ENCODE data around the gene CRTC1.
A peak's percentile ranks its signal among the peaks of the same experiment; 100 is the strongest.
"Not testable (repeated sequence)": the region's sequence is repeated elsewhere in the genome, so short reads cannot be mapped to it uniquely, and the experiment has no call there.

The CRTC1 gene

GRCh38 chr19:18800636-18801035, 117.2 kb downstream of the CRTC1 start:
- DNase-seq (ENCODE audit: low read depth in 2 of 2), result no peak

- DNase-seq (ENCODE audit: low read depth in 2 of 2), result no peak
Measured at GRCh38 chr19:18802354-18802753, 118.9 kb downstream of the CRTC1 start.

DNA sequence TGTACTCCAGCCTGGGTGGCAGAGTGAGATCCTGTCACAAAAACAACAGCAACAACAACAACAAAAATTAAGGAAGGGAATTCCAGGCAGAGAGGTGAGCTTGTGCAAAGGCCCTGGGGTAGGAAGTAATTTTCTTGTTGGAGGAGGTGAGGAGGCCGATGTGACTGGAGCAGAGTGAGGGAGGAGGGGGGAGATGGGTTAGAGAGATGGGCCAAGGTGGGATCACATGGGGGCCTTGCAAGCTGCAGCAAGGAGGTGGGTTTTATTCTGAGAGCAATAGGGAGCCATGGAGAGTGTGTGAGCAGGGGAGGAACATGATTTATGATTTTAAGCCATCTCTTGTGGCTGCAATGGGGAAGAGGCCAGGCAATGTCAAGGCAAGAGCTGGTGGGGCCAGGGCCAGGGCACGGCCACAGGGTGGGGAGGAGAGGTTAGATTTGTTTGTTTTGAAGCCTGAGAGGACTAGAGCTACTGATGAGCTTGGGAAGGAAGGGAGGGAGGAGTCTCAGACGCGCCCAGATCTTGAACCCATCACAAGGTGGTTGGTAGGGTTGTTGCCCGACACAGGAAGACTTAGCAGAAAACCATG, 120.2 kb downstream of the CRTC1 start:
- no peak for DNase-seq (ENCODE audit: low read depth in 2 of 2)

DNA sequence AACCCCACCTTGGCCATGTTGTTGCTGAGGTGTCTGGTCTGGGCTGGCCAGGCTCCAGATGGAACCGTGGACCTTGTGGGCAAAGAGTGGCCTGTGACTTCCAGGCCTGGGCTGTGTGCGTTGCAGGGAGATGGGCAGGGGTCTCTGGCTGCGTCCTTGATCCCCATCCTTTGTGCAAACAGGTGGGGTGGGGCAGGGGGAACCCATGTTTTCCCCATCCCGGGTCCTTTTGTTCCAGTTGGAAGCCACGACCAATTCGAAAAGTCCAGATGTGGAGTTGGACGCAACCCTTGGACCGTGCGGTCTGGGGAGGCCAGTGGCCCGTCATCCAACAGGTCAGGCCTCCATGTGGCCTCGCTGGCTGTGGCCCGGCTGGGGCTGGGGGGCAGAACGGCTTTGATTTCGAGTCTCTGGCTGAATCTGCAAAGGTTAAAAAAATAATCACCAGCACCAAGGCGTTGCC, 120.7 kb downstream of the CRTC1 start:
- no peak for DNase-seq (ENCODE audit: low read depth in 2 of 2)

DNA sequence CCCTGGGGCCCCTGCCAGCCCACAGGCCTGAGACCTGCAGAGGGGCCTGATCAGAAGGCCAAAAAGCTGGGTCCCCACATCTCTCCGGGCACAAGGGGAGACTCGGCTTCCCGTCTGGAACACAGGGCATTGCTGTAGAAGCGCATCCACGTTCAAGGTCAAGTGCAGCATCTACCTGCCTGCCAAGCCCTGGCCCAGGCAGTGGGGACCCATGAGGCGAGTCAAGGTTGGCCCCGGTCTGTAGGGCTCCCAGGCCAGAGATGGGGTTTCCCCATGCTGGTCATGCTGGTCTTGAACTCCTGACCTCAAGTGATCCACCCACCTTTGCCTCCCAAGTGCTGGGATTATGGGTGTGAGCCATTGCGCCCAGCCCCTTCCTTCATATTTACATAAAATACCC, 121.2 kb downstream of the CRTC1 start:
- no peak for DNase-seq (ENCODE audit: low read depth in 2 of 2)

DNA sequence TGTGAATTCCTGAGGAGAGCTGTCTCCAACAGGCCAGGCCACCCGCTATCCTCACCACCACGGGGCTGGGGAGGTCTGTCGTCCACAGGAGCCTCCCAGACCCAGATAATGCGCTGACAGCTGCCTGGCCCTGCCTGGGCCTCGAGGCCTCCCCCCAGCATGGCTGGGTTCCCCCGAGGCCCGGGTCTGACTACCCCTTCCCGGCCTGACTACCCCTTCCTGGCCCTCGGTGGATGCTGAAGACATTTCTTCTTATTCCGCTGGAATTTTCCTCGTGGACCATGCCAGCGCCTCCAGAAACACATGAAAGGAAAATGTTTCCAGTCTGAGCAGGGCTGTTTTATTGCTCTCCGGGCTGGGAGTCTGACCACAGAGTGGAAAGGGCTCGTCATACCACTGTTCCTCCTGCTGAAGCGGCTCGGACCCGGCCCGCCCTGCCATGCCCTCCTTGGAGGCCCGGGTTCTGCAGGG, 124.4 kb downstream of the CRTC1 start:
- DNase-seq (ENCODE audit: low read depth in 2 of 2), result no peak

DNA sequence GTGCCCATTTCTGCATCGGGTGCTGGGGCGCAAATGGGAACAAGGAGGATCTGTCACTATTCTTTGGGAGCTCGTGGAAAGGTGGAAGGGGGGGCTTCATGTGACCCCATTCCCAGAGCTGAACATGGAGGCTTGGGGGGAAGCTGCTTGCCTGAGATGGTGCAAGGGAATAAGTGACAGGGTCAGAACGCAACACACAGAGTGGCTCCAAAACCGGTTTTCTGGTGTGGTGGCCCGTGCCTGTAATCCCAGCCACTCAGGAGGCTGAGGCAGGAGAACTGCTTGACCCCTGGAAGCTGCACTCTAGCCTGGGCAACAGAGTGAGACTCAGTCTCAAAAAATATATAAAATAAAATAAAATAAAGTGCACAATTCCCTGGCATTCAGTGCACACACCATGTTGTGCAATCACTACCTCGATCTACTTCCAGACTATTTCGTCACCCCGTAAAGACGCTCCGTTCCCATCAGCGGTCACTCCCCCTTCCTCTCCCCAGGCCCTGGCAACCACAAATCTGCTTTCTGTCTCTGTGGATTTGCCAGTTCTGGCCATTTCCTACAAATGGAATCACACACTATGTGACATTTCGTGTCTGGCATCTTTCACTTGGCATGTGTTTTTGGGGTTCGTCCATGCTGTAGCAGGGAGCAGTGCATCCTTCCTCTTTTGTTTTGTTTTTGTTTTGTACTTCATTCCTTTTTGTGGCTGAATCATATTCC, 125.8 kb downstream of the CRTC1 start:
- no peak for DNase-seq (ENCODE audit: low read depth in 2 of 2)

GRCh38 chr19:18811638-18812037, 128.2 kb downstream of the CRTC1 start:
- not testable (repeated sequence) for DNase-seq (ENCODE audit: low read depth in 2 of 2)

- DNase-seq (ENCODE audit: low read depth in 2 of 2), result no peak
Measured at GRCh38 chr19:18814063-18814462, 130.6 kb downstream of the CRTC1 start.

- no peak for DNase-seq (ENCODE audit: low read depth in 2 of 2)
Measured at GRCh38 chr19:18815673-18816072, 132.2 kb downstream of the CRTC1 start.

DNA sequence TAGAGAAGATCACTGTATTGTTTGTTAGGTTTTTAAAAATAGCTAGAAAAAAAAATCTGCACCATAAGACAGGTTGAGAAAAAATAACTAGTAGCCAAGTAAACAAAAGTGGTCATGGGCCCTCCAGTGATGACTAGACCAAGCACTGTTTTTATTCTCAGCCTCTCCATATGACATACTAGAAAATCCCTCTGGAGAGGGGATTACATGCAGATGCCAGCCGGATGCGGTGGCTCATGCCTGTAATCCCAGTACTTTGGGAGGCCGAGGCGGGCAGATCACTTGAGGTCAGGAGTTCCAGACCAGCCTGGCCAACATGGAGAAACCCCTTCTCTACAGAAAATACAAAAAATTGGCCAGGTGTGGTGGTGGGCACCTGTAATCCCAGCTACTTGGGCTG, 133.2 kb downstream of the CRTC1 start:
- not testable (repeated sequence) for DNase-seq (ENCODE audit: low read depth in 2 of 2)

- DNase-seq (ENCODE audit: low read depth in 2 of 2), result no peak
Measured at GRCh38 chr19:18817574-18817973, 134.1 kb downstream of the CRTC1 start.

DNA sequence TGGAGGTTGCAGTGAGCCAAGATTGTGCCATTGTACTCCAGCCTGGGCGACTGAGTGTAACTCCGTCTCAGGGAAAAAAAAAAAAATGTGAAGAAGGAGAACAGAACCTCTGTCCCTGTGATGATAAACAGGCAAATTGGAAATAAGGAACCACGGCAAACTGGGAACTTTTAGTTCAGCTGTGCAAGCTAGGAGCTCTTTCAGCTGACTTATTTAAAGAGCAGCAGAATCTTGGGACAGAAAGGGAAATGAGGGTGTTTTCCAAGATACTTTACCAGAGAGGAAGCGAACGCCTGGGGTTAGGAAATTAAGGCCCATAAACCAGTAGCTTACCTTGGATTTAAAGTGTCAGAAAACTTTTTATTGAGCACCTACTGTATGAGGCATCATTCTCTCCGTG, 145.3 kb downstream of the CRTC1 start:
- no peak for DNase-seq (ENCODE audit: low read depth in 2 of 2)

DNA sequence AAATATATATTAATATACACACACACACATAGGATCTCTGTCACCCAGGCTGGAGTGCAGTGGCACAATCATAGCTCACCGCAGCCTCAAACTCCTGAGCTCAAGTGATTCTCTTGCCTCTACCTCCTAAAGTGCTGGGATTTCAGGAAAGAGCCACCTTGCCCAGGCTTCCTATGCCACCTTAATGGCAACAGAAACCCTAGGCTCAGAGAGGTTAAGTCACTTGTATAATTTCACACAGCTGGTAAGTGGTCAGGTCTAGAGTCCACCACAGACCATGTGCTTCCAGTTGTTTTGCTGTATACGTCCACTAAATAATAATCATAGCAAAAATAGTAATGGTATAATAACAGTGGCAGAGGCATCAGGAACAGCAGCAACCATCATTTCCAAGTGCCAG, 147.0 kb downstream of the CRTC1 start:
- DNase-seq (ENCODE audit: low read depth in 2 of 2), result no peak

DNA sequence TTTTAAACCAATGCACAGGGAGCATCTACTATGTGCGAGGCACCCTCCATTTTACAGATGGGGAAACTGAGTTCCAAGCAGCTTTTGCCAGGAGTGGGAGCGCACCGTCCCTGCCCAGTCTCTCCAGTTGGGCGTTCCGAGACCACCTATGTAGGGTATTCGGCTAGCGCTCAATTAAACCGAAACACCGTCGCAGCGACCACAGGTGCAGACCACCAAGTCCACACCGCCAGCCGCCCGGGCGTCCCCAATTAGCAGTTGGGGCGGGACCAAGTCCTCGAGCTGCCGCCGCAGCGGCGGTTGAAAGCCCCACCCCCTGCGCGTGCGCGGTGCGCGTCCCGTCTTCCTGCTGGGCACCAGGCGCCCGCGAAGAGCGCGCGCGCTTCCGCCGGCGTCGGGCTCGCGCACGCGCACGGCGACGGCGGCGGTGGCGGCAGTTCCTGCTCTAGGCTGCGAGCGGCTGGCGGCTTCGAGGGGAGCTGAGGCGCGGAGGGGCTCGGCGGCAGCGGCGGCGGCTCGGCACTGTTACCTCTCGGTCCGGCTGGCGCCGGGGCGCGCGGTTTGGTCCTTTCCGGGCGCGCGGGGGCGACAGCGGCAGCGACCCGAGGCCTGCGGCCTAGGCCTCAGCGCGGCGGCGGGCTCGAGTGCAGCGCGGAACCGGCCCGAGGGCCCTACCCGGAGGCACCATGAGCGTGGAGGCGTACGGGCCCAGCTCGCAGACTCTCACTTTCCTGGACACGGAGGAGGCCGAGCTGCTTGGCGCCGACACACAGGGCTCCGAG, 148.2 kb downstream of the CRTC1 start, which contains the start of gene UPF1:
TSS of gene UPF1 (plus strand) at position 436 of the 782 bp plus-strand sequence. CDS start at position 687, 251 bp downstream.
- DNase-seq (ENCODE audit: low read depth in 2 of 2), result peak; percentile 92 to 98

All from stimulated activated CD4-positive, alpha-beta T cell treated with anti-CD3 and anti-CD28 coated beads, Interleukin-1b, Interleukin-23, amount 100 ng/mL, for 4 hours (primary cell).